Mesothelial cell of epicardium (in vitro differentiated cells): Measurements from ENCODE around the gene ABCG1. TPM values are rescaled to one million over a fixed set of nuclear protein-coding genes. Genes with fewer than 3 reads are reported as not detected.

Experiments used
- DNase-seq, 2 experiments: peaks; one replicate each; pipeline ENCODE4 v3.0.0; 2021; ENCODE audit warnings: low spot score in 2 of 2; ENCODE audit not compliant: unreplicated experiment in 2 of 2
- H3K27ac Mint-ChIP-seq: 2 replicates; pipeline ENCODE4 v1.8.0; 2021; ENCODE audit warnings: mixed read lengths
- H3K27me3 Mint-ChIP-seq: 2 replicates; pipeline ENCODE4 v1.8.0; 2021; ENCODE audit warnings: low read depth, mixed read lengths
- H3K36me3 Mint-ChIP-seq: 2 replicates; pipeline ENCODE4 v1.8.0; 2021; ENCODE audit warnings: mixed read lengths
- H3K4me1 Mint-ChIP-seq: 2 replicates; pipeline ENCODE4 v1.8.0; 2021; ENCODE audit warnings: mixed read lengths
- H3K4me3 Mint-ChIP-seq: 2 replicates; pipeline ENCODE4 v1.8.0; 2021; ENCODE audit warnings: mild to moderate bottlenecking, moderate library complexity, mixed read lengths
- H3K9me3 Mint-ChIP-seq: 2 replicates; pipeline ENCODE4 v1.8.0; 2021; ENCODE audit warnings: mixed read lengths
- CTCF ChIP-seq: fragments of 200-600 bp; sonication (generic); IDR thresholded peaks from one replicate; pipeline ENCODE4 v1.5.0; 2021; ENCODE audit warnings: antibody characterized with exemption; ENCODE audit not compliant: unreplicated experiment
- total RNA-seq: library from RNA; stranded (reverse); gene quantifications from 3 replicates; pipeline ENCODE4 v1.2.1, GENCODE V29; 2021

ABCG1 gene
- total RNA-seq, 1 donor from 2014 or later: 4.4 TPM

- no peak overlapping the region for H3K27ac Mint-ChIP-seq
- no peak for DNase-seq
- H3K27me3 Mint-ChIP-seq: peaks cover 56% of the 10 kb centered on the region
- TF ChIP-seq CTCF: no peak
- H3K4me3 Mint-ChIP-seq: no peak overlapping the region
- no peaks in the 10 kb centered on the region for H3K9me3 Mint-ChIP-seq
- peaks cover 21% of the 10 kb centered on the region for H3K4me1 Mint-ChIP-seq
- no peaks in the 10 kb centered on the region for H3K36me3 Mint-ChIP-seq
These were observed 11.2 kb downstream of the ABCG1 start for GRCh38 chr21:42230178-42230577.

- Mint-ChIP-seq H3K27ac (no peak overlapping the region), H3K4me1 (peaks cover 26% of the 10 kb centered on the region), H3K27me3 (peaks cover 56% of the 10 kb centered on the region)
These were observed 11.7 kb downstream of the ABCG1 start for GRCh38 chr21:42230636-42231035.

GRCh38 chr21:42231756-42232155 lies 12.8 kb downstream of the ABCG1 start:
- DNase-seq: no peak
- Mint-ChIP-seq H3K27me3 (peaks cover 47% of the 10 kb centered on the region), H3K4me1 (peaks cover 34% of the 10 kb centered on the region)

More at GRCh38 chr21:42230636-42231035, 11.7 kb downstream of the ABCG1 start:
- TF ChIP-seq CTCF: no peak
- Mint-ChIP-seq H3K36me3 (no peaks in the 10 kb centered on the region), H3K4me3 (no peak overlapping the region), H3K9me3 (no peaks in the 10 kb centered on the region)
- DNase-seq: no peak

GRCh38 chr21:42232176-42232825 lies 13.4 kb downstream of the ABCG1 start:
- H3K4me1 Mint-ChIP-seq: peaks cover 34% of the 10 kb centered on the region
- no peaks in the 10 kb centered on the region for H3K9me3 Mint-ChIP-seq
- TF ChIP-seq CTCF: no peak
- DNase-seq: no peak
- no peak overlapping the region for H3K27ac Mint-ChIP-seq
- H3K4me3 Mint-ChIP-seq: no peak overlapping the region
- H3K36me3 Mint-ChIP-seq: no peaks in the 10 kb centered on the region
- peaks cover 45% of the 10 kb centered on the region for H3K27me3 Mint-ChIP-seq

More at GRCh38 chr21:42231756-42232155, 12.8 kb downstream of the ABCG1 start:
- Mint-ChIP-seq H3K36me3 (no peaks in the 10 kb centered on the region), H3K27ac (no peak overlapping the region), H3K9me3 (no peaks in the 10 kb centered on the region), H3K4me3 (no peak overlapping the region)
- TF ChIP-seq CTCF: no peak

- DNase-seq: no peak
- peaks cover 41% of the 10 kb centered on the region for H3K27me3 Mint-ChIP-seq
- H3K36me3 Mint-ChIP-seq: no peaks in the 10 kb centered on the region
- H3K27ac Mint-ChIP-seq: peak overlapping the region; percentile 69
- H3K4me1 Mint-ChIP-seq: peaks cover 34% of the 10 kb centered on the region
- no peaks in the 10 kb centered on the region for H3K9me3 Mint-ChIP-seq
- no peak for TF ChIP-seq CTCF
- H3K4me3 Mint-ChIP-seq: no peak overlapping the region
These were observed 14.4 kb downstream of the ABCG1 start for GRCh38 chr21:42233067-42233961.
